H1 (cell line): ENCODE measurements around the gene ERMN. TPM values are rescaled to one million over a fixed set of nuclear protein-coding genes. Genes with fewer than 3 reads are reported as not detected.

Experiments used
- CHD7 ChIP-seq: fragments of 300-600 bp; sonication (generic); IDR thresholded peaks from 2 replicates; pipeline ENCODE4 v1.7.1; 2012; ENCODE audit warnings: low read length, moderate library complexity, mild to moderate bottlenecking, inconsistent platforms; ENCODE audit not compliant: insufficient replicate concordance
- KDM1A ChIP-seq: fragments of 200-600, 300-600 bp; sonication (generic); IDR thresholded peaks from 2 replicates; pipeline ENCODE4 v1.7.1; 2016; ENCODE audit warnings: mild to moderate bottlenecking, low read length, borderline replicate concordance
- polyA plus RNA-seq, 7 experiments: library from polyadenylated mRNA; depleted of rRNA in 3 of 7; stranded (reverse) in 5 of 7; unstranded in 2 of 7; fragments of >200 nt in 5 of 7; fragments of 200-250 nt in 2 of 7; gene quantifications; 1 replicate in 5 of 7; 2 replicates in 1 of 7; 4 replicates in 1 of 7; pipeline versions ENCODE4 v1.2.1 to v1.2.3, GENCODE V29; 2011 to 2013; ENCODE audit warnings: missing spikeins in 2 of 7, mixed read lengths in 2 of 7
- total RNA-seq: library from RNA; stranded (reverse); fragmentation: NEBNext Ultra II Directional; extraction: Animal tissue kit (Norgen Biotek cat#: 25700); gene quantifications from 2 replicates; pipeline ENCODE4 v1.2.1, GENCODE V29; 2021

ERMN gene
- total and polyA plus RNA-seq, 2 of the 8 experiments (the other 6 are each of a cell fraction or from before 2014, with no cell fraction given), result 0.11 TPM; not detected in 1

GRCh38 chr2:157324331-157324843, 1.2 kb downstream of the ERMN start (continued):
- TF ChIP-seq CHD7 (no peak), KDM1A (no peak)
